Measurements from ENCODE around the gene TIMM21.

The TIMM21 gene

GRCh38 chr18:74147779-74148542, at the start of gene TIMM21, which contains the start of gene FBXO15:
Gene TIMM21 (plus strand): TSS chr18:74148523. CDS start chr18:74148809, 286 bp downstream.
Gene FBXO15 (minus strand): TSS chr18:74147834. CDS start chr18:74147785, 49 bp downstream.
- peak; percentile 90 to 96 for DNase-seq

GRCh38 chr18:74108460-74108859, 39.9 kb upstream of the TIMM21 start:
- DNase-seq: no peak

- DNase-seq: no peak
Measured at GRCh38 chr18:74110149-74110548, 38.2 kb upstream of the TIMM21 start.

- DNase-seq: no peak
Measured at GRCh38 chr18:74110976-74111375, 37.3 kb upstream of the TIMM21 start.

GRCh38 chr18:74113711-74114110, 34.6 kb upstream of the TIMM21 start:
- no peak for DNase-seq

GRCh38 chr18:74114116-74114515, 34.2 kb upstream of the TIMM21 start:
- no peak for DNase-seq

- no peak for DNase-seq
Measured at GRCh38 chr18:74115046-74115445, 33.3 kb upstream of the TIMM21 start.

- peak in 1 of 2 experiments; percentile 6 for DNase-seq
Measured at GRCh38 chr18:74116633-74117554, 31.4 kb upstream of the TIMM21 start.

GRCh38 chr18:74123200-74123599, 25.1 kb upstream of the TIMM21 start:
- DNase-seq: no peak

GRCh38 chr18:74124642-74125041, 23.7 kb upstream of the TIMM21 start:
- no peak for DNase-seq

- no peak for DNase-seq
Measured at GRCh38 chr18:74126684-74127655, 21.4 kb upstream of the TIMM21 start.

GRCh38 chr18:74128159-74128558, 20.2 kb upstream of the TIMM21 start:
- DNase-seq: no peak

GRCh38 chr18:74131124-74131523, 17.2 kb upstream of the TIMM21 start:
- DNase-seq: no peak

GRCh38 chr18:74132201-74132600, 16.1 kb upstream of the TIMM21 start:
- no peak for DNase-seq

GRCh38 chr18:74137920-74138538, 10.3 kb upstream of the TIMM21 start:
- no peak for DNase-seq

GRCh38 chr18:74139411-74139810, 8.9 kb upstream of the TIMM21 start:
- no peak for DNase-seq

- DNase-seq: no peak
Measured at GRCh38 chr18:74139888-74140287, 8.4 kb upstream of the TIMM21 start.

GRCh38 chr18:74140582-74140981, 7.7 kb upstream of the TIMM21 start:
- DNase-seq: no peak

- no peak for DNase-seq
Measured at GRCh38 chr18:74141667-74142066, 6.7 kb upstream of the TIMM21 start.

- DNase-seq: no peak
Measured at GRCh38 chr18:74142252-74142651, 6.1 kb upstream of the TIMM21 start.

- DNase-seq: no peak
Measured at GRCh38 chr18:74146756-74147155, 1.6 kb upstream of the TIMM21 start.

GRCh38 chr18:74147491-74147778, 888 bp upstream of the TIMM21 start:
- DNase-seq: no peak
